ENCODE measurements around the gene H6PD.

The H6PD gene

GRCh38 chr1:9317591-9318417, 83.2 kb downstream of the H6PD start:
- no peak for DNase-seq (ENCODE audit: low read depth)

GRCh38 chr1:9319208-9319788, 84.7 kb downstream of the H6PD start:
- no peak for DNase-seq (ENCODE audit: low read depth)

GRCh38 chr1:9319789-9320519, 85.4 kb downstream of the H6PD start:
- no peak for DNase-seq (ENCODE audit: low read depth)

All from activated T-cell treated with anti-CD3 and anti-CD28 coated beads for 1 hour (primary cell).